ENCODE results near the gene RDH5.

The RDH5 gene

GRCh38 chr12:55733858-55734257 is 13.7 kb downstream of the RDH5 start:
- ChIA-PET CTCF (interaction anchor here (1.1 to 2.3 kb wide), 3 partner anchors 13 to 295 kb away, joined by 4 to 7 read pairs (median 6); partner anchors contain the start of gene RAB5B), POLR2A (no interaction called here)
- TF ChIP-seq CTCF (IDR thresholded peaks at IDR 0.05; ENCODE audit: control extremely low read depth, extremely low read depth, low read depth, missing control alignments) = no peak
- no peak for DNase-seq (ENCODE audit: extremely low spot score)

- POLR2A ChIA-PET = interaction anchor here (0.5 to 0.6 kb wide), 2 partner anchors 292 to 595 kb away, joined by 5 to 7 read pairs; no protein-coding TSS in a partner anchor
- CTCF ChIA-PET = interaction anchor here (1.1 to 2.6 kb wide), 6 partner anchors 12 to 294 kb away, joined by 3 to 7 read pairs (median 5); partner anchors contain the start of genes RAB5B and RDH5
- no peak for DNase-seq (ENCODE audit: extremely low spot score)
- TF ChIP-seq CTCF (IDR thresholded peaks at IDR 0.05; ENCODE audit: control extremely low read depth, extremely low read depth, low read depth, missing control alignments) = no peak
Measured at GRCh38 chr12:55734595-55734994, 14.4 kb downstream of the RDH5 start.

GRCh38 chr12:55736076-55736475 is 15.9 kb downstream of the RDH5 start:
- ChIA-PET CTCF (interaction anchor here (1.4 to 3.9 kb wide), 8 partner anchors 11 to 547 kb away, joined by 4 to 73 read pairs (median 8); partner anchors contain the start of genes RAB5B and RDH5), POLR2A (no interaction called here)
- no peak for TF ChIP-seq CTCF (IDR thresholded peaks at IDR 0.05; ENCODE audit: control extremely low read depth, extremely low read depth, low read depth, missing control alignments)
- no peak for DNase-seq (ENCODE audit: extremely low spot score)

GRCh38 chr12:55736780-55737580 is 16.8 kb downstream of the RDH5 start:
- DNase-seq (ENCODE audit: extremely low spot score) = peak; percentile 59
- TF ChIP-seq CTCF (IDR thresholded peaks at IDR 0.05; ENCODE audit: control extremely low read depth, extremely low read depth, low read depth, missing control alignments) = peak; percentile 83
- ChIA-PET CTCF (interaction anchor here (0.9 to 5.7 kb wide), 35 partner anchors 7 to 548 kb away, joined by 3 to 73 read pairs (median 11); partner anchors contain the start of genes BLOC1S1, CD63, DGKA and ORMDL2), POLR2A (interaction anchor here (0.6 kb wide), 1 partner anchor 365 kb away, joined by 3 read pairs; no protein-coding TSS in a partner anchor)

GRCh38 chr12:55737581-55738122 is 17.5 kb downstream of the RDH5 start:
- no peak for DNase-seq (ENCODE audit: extremely low spot score)
- POLR2A ChIA-PET = interaction anchor here (0.5 to 1.7 kb wide), 5 partner anchors 8 to 429 kb away, joined by 3 to 11 read pairs (median 5); partner anchors contain the start of genes ORMDL2 and SARNP
- no peak for TF ChIP-seq CTCF (IDR thresholded peaks at IDR 0.05; ENCODE audit: control extremely low read depth, extremely low read depth, low read depth, missing control alignments)
- CTCF ChIA-PET = interaction anchor here (0.8 to 5.7 kb wide), 72 partner anchors 8 to 726 kb away, joined by 3 to 73 read pairs (median 6); partner anchors contain the start of genes BLOC1S1, CD63, DGKA and ORMDL2
